H1 (cell line): ENCODE measurements around the gene KCNQ1. TPM values are rescaled to one million over a fixed set of nuclear protein-coding genes. Genes with fewer than 3 reads are reported as not detected.

Experiments
- CTCF ChIA-PET: fragments of 300-600 bp; sonication (Branson Sonifier 250); formaldehyde crosslinking; loops from one replicate; lab custom pipeline; 2021; ENCODE audit not compliant: partially characterized antibody; lab: Charles Lee
- POLR2A ChIA-PET: fragments of 300-600 bp; sonication (Branson Sonifier 250); formaldehyde crosslinking; loops from one replicate; lab custom pipeline; 2021; ENCODE audit warnings: inconsistent platforms; ENCODE audit not compliant: partially characterized antibody; lab: Charles Lee
- DNase-seq, 2 experiments: peaks; one replicate each; pipeline versions ENCODE4 v3.0.0 to v3.0.0-alpha.2; 2010 to 2022; ENCODE audit warnings: low spot score in 2 of 2, low read depth in 1 of 2, mixed read lengths in 1 of 2
- FAIRE-seq: peaks from 2 replicates; lab custom pipeline; 2011; peaks lifted over from hg19 to GRCh38; lab: Jason Lieb, UNC
- H2AFZ ChIP-seq: 2 replicates; pipeline ENCODE4 v1.8.1; 2012; ENCODE audit warnings: low read length, inconsistent platforms
- H2AK5ac ChIP-seq: 2 replicates; pipeline ENCODE4 v1.6.1; 2013; ENCODE audit warnings: low read depth, low read length
- H2BK120ac ChIP-seq: replicated peaks from 2 replicates; pipeline ENCODE3; 2013; ENCODE audit warnings: low read depth, low read length, inconsistent platforms
- H2BK12ac ChIP-seq: 2 replicates; pipeline ENCODE4 v1.6.1; 2013; ENCODE audit warnings: low read depth, low read length
- H2BK15ac ChIP-seq: 2 replicates; pipeline ENCODE4 v1.6.1; 2013; ENCODE audit warnings: low read length
- H2BK20ac ChIP-seq: 2 replicates; pipeline ENCODE4 v1.6.1; 2013; ENCODE audit warnings: low read length
- H2BK5ac ChIP-seq: 2 replicates; pipeline ENCODE4 v1.6.1; 2013; ENCODE audit warnings: low read depth, low read length
- H3K14ac ChIP-seq: 2 replicates; pipeline ENCODE4 v1.6.1; 2013; ENCODE audit warnings: inconsistent platforms; ENCODE audit not compliant: insufficient read length
- H3K18ac ChIP-seq: 2 replicates; pipeline ENCODE4 v1.6.1; 2013; ENCODE audit warnings: low read length; ENCODE audit errors: extremely low read depth
- H3K23ac ChIP-seq: 2 replicates; pipeline ENCODE4 v1.6.1; 2013; ENCODE audit warnings: inconsistent platforms; ENCODE audit not compliant: insufficient read length
- H3K23me2 ChIP-seq: 2 replicates; pipeline ENCODE4 v1.6.1; 2013; ENCODE audit warnings: low read depth, low read length
- H3K27ac ChIP-seq: 2 replicates; pipeline ENCODE4 v1.6.1; 2011; ENCODE audit warnings: low read depth, low read length, inconsistent platforms
- H3K27me3 ChIP-seq, 4 experiments: replicated peaks in 1 of 4; 1 replicate in 1 of 4; 2 replicates in 3 of 4; pipeline versions ENCODE4 v1.6.1 to v1.8.1; 2011 to 2013; ENCODE audit warnings: low read length in 3 of 4, mild to moderate bottlenecking in 3 of 4, inconsistent platforms in 2 of 4, mixed read lengths in 2 of 4, moderate library complexity in 1 of 4; ENCODE audit not compliant: control insufficient read depth in 3 of 4, insufficient read depth in 3 of 4; ENCODE audit errors: extremely low read depth in 1 of 4
- H3K36me3 ChIP-seq, 4 experiments: 2 replicates each; pipeline versions ENCODE4 v1.6.1 to v1.8.1; 2011 to 2013; ENCODE audit warnings: mild to moderate bottlenecking in 4 of 4, low read length in 3 of 4, moderate library complexity in 2 of 4, control low read depth in 1 of 4, inconsistent platforms in 1 of 4; ENCODE audit not compliant: insufficient read depth in 4 of 4, control insufficient read depth in 2 of 4
- H3K4ac ChIP-seq: replicated peaks from 2 replicates; pipeline ENCODE3; 2013; ENCODE audit warnings: low read length, low read depth, mixed read lengths, inconsistent platforms; ENCODE audit not compliant: insufficient read length
- H3K4me1 ChIP-seq, 4 experiments: replicated peaks in 1 of 4; 1 replicate in 1 of 4; 2 replicates in 3 of 4; pipeline versions ENCODE4 v1.6.1 to v1.8.1; 2011 to 2013; ENCODE audit warnings: low read length in 3 of 4, inconsistent platforms in 2 of 4, mixed read lengths in 1 of 4; ENCODE audit not compliant: insufficient read depth in 4 of 4, control insufficient read depth in 3 of 4
- H3K4me2 ChIP-seq, 2 experiments: 2 replicates each; pipeline versions ENCODE4 v1.6.1 to v1.8.1; 2011 to 2013; ENCODE audit warnings: low read depth in 2 of 2, low read length in 2 of 2, control low read depth in 1 of 2, inconsistent platforms in 1 of 2, mild to moderate bottlenecking in 1 of 2; ENCODE audit not compliant: insufficient read depth in 1 of 2
- H3K4me3 ChIP-seq, 4 experiments: fragments of 200-600, 300-600 bp in 1 of 4; sonication (generic), shearing (Covaris generic), sonication (Bioruptor Twin) in 1 of 4; 2 replicates each; pipeline versions ENCODE4 v1.5.1 to v1.8.1; 2011 to 2016; ENCODE audit warnings: low read length in 4 of 4, low read depth in 3 of 4, control low read depth in 2 of 4, inconsistent platforms in 2 of 4, mild to moderate bottlenecking in 2 of 4, mixed read lengths in 1 of 4, moderate library complexity in 1 of 4; ENCODE audit not compliant: insufficient read depth in 2 of 4; ENCODE audit errors: extremely low read depth in 1 of 4
- H3K56ac ChIP-seq: replicated peaks from 2 replicates; pipeline ENCODE3; 2013; ENCODE audit warnings: low read depth, mild to moderate bottlenecking, mixed read lengths, low read length, inconsistent platforms; ENCODE audit not compliant: insufficient read length
- H3K79me1 ChIP-seq: 2 replicates; pipeline ENCODE4 v1.6.1; 2013; ENCODE audit warnings: low read depth, low read length, control low read depth
- H3K79me2 ChIP-seq, 2 experiments: 2 replicates each; pipeline versions ENCODE4 v1.6.1 to v1.8.1; 2012 to 2013; ENCODE audit warnings: low read length in 2 of 2, mild to moderate bottlenecking in 2 of 2, inconsistent platforms in 1 of 2; ENCODE audit not compliant: insufficient read depth in 2 of 2, control insufficient read depth in 1 of 2
- H3K9ac ChIP-seq, 4 experiments: replicated peaks in 1 of 4; 1 replicate in 1 of 4; 2 replicates in 3 of 4; pipeline versions ENCODE4 v1.6.1 to v1.8.1; 2011 to 2013; ENCODE audit warnings: low read depth in 3 of 4, low read length in 3 of 4, control low read depth in 2 of 4, mild to moderate bottlenecking in 2 of 4, moderate library complexity in 2 of 4, inconsistent platforms in 1 of 4; ENCODE audit errors: extremely low read depth in 1 of 4
- H3K9me3 ChIP-seq, 2 experiments: 2 replicates each; pipeline versions ENCODE4 v1.6.1 to v1.8.1; 2012 to 2013; ENCODE audit warnings: mild to moderate bottlenecking in 2 of 2, moderate library complexity in 2 of 2, control low read depth in 1 of 2, inconsistent platforms in 1 of 2, low read depth in 1 of 2, low read length in 1 of 2, mixed read lengths in 1 of 2; ENCODE audit not compliant: insufficient read depth in 2 of 2
- H4K20me1 ChIP-seq, 2 experiments: replicated peaks in 1 of 2; 2 replicates each; pipeline versions ENCODE3 to v1.8.1; 2011 to 2013; ENCODE audit warnings: inconsistent platforms in 2 of 2, low read length in 2 of 2, mild to moderate bottlenecking in 1 of 2; ENCODE audit not compliant: insufficient read depth in 2 of 2, control insufficient read depth in 1 of 2
- H4K5ac ChIP-seq: 2 replicates; pipeline ENCODE4 v1.6.1; 2013; ENCODE audit warnings: low read length, low read depth, mixed read lengths, inconsistent platforms; ENCODE audit not compliant: insufficient read length
- H4K8ac ChIP-seq: 2 replicates; pipeline ENCODE4 v1.8.0; 2013; ENCODE audit warnings: mild to moderate bottlenecking, moderate library complexity, low read length, inconsistent platforms; ENCODE audit not compliant: insufficient read depth; ENCODE audit errors: extremely low read depth
- H4K91ac ChIP-seq: replicated peaks from 2 replicates; pipeline ENCODE3; 2013; ENCODE audit warnings: low read length, mixed read lengths, inconsistent platforms; ENCODE audit not compliant: insufficient read length
- ATF2 ChIP-seq: IDR thresholded peaks from 2 replicates; pipeline ENCODE4 v1.6.1; 2012; ENCODE audit warnings: low read length, inconsistent platforms
- BCL11A ChIP-seq, 2 experiments: IDR thresholded peaks; one replicate each; pipeline ENCODE4 v1.6.1; 2011; ENCODE audit warnings: low read depth in 2 of 2, low read length in 2 of 2, mild to moderate bottlenecking in 2 of 2
- FOSL1 ChIP-seq: IDR thresholded peaks from 2 replicates; pipeline ENCODE4 v1.6.1; 2011; ENCODE audit warnings: mild to moderate bottlenecking, low read depth, low read length, moderate library complexity; ENCODE audit not compliant: insufficient read depth
- NRF1 ChIP-seq: IDR thresholded peaks from 2 replicates; pipeline ENCODE4 v1.6.1; 2011; ENCODE audit warnings: mild to moderate bottlenecking, low read depth, low read length, improper control_type of control experiment
- POLR2AphosphoS5 ChIP-seq: IDR thresholded peaks from 2 replicates; pipeline ENCODE4 v1.6.1; 2011; ENCODE audit warnings: low read depth, low read length
- SIRT6 ChIP-seq: IDR thresholded peaks from one replicate; pipeline ENCODE4 v1.7.1; 2012; ENCODE audit warnings: low read length, inconsistent platforms
- SP2 ChIP-seq: IDR thresholded peaks from 2 replicates; pipeline ENCODE4 v1.6.1; 2012; ENCODE audit warnings: mild to moderate bottlenecking, low read length, inconsistent platforms
- SUZ12 ChIP-seq: fragments of 200-600 bp; sonication (generic); IDR thresholded peaks from 2 replicates; pipeline ENCODE4 v1.6.1; 2012; ENCODE audit warnings: mild to moderate bottlenecking, inconsistent platforms, low read length, moderate library complexity, mixed read lengths
- TEAD4 ChIP-seq: IDR thresholded peaks from 2 replicates; pipeline ENCODE4 v1.6.1; 2012; ENCODE audit warnings: low read depth, low read length, inconsistent platforms, mixed read lengths
- ZNF274 ChIP-seq: IDR thresholded peaks from 2 replicates; pipeline ENCODE4 v1.7.0; 2012; ENCODE audit warnings: low read length, borderline replicate concordance; ENCODE audit errors: extremely low read depth
- WGBS, 2 experiments: shearing (Covaris generic) in 1 of 2; methylation state at CpG; one replicate each; pipeline versions ENCODE4 v1.1.6 to v1.1.7; 2013 to 2015; ENCODE audit warnings: low lambda C conversion rate in 2 of 2, mixed read lengths in 2 of 2, inconsistent platforms in 1 of 2, low coverage in 1 of 2, missing lambda C conversion rate in 1 of 2; ENCODE audit not compliant: insufficient replicate concordance in 2 of 2, insufficient coverage in 1 of 2, insufficient read length in 1 of 2; ENCODE audit errors: extremely low coverage in 1 of 2, missing lambda C conversion rate in 1 of 2; 5-methylcytosine and 5-hydroxymethylcytosine counted together
- polyA plus RNA-seq, 7 experiments: library from polyadenylated mRNA; depleted of rRNA in 3 of 7; stranded (reverse) in 5 of 7; unstranded in 2 of 7; fragments of >200 nt in 5 of 7; fragments of 200-250 nt in 2 of 7; gene quantifications; 1 replicate in 5 of 7; 2 replicates in 1 of 7; 4 replicates in 1 of 7; pipeline versions ENCODE4 v1.2.1 to v1.2.3, GENCODE V29; 2011 to 2013; ENCODE audit warnings: missing spikeins in 2 of 7, mixed read lengths in 2 of 7
- total RNA-seq: library from RNA; stranded (reverse); fragmentation: NEBNext Ultra II Directional; extraction: Animal tissue kit (Norgen Biotek cat#: 25700); gene quantifications from 2 replicates; pipeline ENCODE4 v1.2.1, GENCODE V29; 2021

Gene KCNQ1
- total and polyA plus RNA-seq, 2 of the 8 experiments (the other 6 are each of a cell fraction or from before 2014, with no cell fraction given): 1.9 to 2.0 TPM

- Histone ChIP-seq H2BK120ac (no peak overlapping the region), H3K36me3 (peaks cover 0 to 10% (median 0%) of the 10 kb centered on the region in 4 experiments; a peak in 2 of 8 replicates), H3K4ac (no peak overlapping the region), H2AFZ (no peak overlapping the region), H3K79me1 (no peaks in the 10 kb centered on the region), H3K4me2 (no peak overlapping the region), H3K14ac (no peak overlapping the region), H3K56ac (no peak overlapping the region), H4K20me1 (no peaks in the 10 kb centered on the region), H3K4me1 (no peaks in the 10 kb centered on the region), H4K5ac (no peak overlapping the region), H3K79me2 (no peaks in the 10 kb centered on the region), H4K91ac (no peak overlapping the region), H3K23ac (no peak overlapping the region), H2BK15ac (no peak overlapping the region), H3K4me3 (no peak overlapping the region), H3K23me2 (no peaks in the 10 kb centered on the region), H2BK12ac (no peak overlapping the region), H2BK20ac (no peak overlapping the region), H3K27me3 (peaks cover 9 to 53% (median 42%) of the 10 kb centered on the region in 4 experiments), H3K27ac (no peak overlapping the region), H3K9me3 (peaks cover 83 to 84% of the 10 kb centered on the region in 2 experiments), H4K8ac (no peak overlapping the region), H2AK5ac (no peak overlapping the region), H2BK5ac (no peak overlapping the region), H3K18ac (no peak overlapping the region), H3K9ac (no peak overlapping the region)
- FAIRE-seq (no peak), DNase-seq (no peak)
- 92% methylated on average over 2 of the region's 2 CpGs; no CpG with 5 or more reads in 1 of the 2 experiments for WGBS, 2 experiments
- ChIA-PET POLR2A (no interaction called here), CTCF (no interaction called here)
- TF ChIP-seq BCL11A (IDR thresholded peaks at IDR 0.05; ENCODE audit: low read depth in 2 of 2, low read length in 2 of 2) (no peak), FOSL1 (no peak), SUZ12 (no peak), ATF2 (no peak), ZNF274 (no peak), TEAD4 (no peak), NRF1 (no peak), SIRT6 (no peak), SP2 (no peak), POLR2AphosphoS5 (no peak)
These were observed 205.0 kb downstream of the KCNQ1 start for GRCh38 chr11:2649848-2650247.
